CD4-positive, alpha-beta T cell treated with Interleukin-12 subunit alpha and Interleukin-12 subunit beta, for 1 hour (primary cell): Measurements from ENCODE around the gene PRPF6.
A peak's percentile ranks its signal among the peaks of the same experiment; 100 is the strongest.

ENCODE experiments used
- DNase-seq: peaks from one replicate; pipeline ENCODE4 v3.0.0-alpha.2; 2020

PRPF6 gene

DNA sequence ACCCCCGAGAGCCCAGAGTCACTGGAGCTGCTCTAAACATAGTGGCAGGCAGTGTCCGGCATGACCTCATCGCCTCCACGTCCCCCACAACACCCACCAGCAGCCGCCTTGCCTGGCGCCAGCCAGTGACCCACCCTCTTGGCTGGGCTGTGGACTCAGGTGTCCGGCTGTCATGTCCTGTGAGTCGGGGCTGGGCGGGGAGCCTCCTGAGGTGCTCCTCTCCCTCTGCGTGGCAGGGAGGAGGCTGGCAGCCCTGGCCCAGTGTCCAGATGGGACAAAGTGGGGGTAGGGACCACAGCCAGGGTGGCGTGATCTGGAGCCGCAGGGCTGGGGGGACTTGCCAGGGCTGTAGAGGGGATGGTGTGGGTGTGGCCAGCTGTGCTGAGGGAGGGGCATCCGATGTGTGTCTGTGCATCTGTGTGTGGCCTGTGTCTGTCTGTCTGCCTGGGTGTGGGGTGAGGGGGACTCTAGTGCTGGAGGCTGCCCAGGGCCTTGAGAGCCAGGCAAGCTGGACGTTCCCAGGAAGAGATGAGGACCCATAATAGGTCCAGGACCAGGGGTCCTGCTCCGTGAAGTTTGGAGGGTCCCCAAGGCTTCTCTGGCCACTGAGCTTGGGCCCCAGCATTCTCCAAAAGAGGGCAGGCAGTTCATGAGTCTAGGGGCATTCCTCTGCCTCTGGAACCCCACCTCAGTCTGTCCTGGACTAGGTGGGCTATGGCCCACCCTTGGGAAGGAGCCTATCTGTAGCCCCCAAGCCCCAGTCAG lies 70.8 kb downstream of the PRPF6 start:
- DNase-seq = no peak

- DNase-seq = no peak
These were observed 71.4 kb downstream of the PRPF6 start for GRCh38 chr20:64052326-64052722.

- no peak for DNase-seq
These were observed 72.3 kb downstream of the PRPF6 start for GRCh38 chr20:64052987-64053840.

DNA sequence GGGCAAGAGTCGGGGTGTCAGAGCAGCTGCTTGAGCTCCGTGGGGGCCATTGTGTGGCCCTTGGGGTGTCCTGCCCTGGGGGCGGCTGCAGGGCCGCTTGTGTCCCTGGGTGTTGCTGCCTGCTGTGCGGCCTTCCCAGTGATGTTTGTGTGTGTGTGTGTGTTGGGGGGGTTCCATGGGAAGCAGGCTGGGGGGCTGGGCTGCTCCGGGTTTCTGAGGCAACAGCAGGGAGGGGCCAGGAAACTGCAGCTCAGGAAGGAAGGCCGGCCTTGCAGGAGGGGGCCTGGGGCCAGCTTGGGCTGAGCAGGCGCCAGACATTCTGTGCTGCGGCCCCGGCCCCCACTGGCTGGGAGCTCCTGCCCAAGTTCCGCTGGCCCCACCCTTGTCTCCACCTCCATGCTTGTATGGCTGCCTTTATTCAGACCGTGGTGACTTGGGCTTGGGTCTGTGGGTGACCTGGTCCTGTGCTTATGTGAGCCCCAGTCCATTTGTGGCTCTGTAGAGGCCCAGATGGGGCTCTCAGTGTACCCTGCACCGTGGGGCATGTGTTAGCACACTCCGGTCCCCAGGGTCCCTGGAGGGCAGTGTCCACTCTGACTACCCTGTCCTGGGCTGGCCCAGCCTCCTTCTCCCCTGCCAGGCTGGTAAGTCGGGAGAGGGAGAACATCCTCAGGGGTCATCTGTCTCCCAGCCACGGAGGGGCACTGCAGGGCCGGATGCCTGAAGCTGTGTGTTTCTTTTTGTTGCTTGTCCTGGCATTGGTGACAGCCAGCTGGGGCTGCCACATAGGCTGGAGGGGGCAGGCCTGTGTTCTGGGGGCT lies 73.1 kb downstream of the PRPF6 start:
- DNase-seq = no peak

DNA sequence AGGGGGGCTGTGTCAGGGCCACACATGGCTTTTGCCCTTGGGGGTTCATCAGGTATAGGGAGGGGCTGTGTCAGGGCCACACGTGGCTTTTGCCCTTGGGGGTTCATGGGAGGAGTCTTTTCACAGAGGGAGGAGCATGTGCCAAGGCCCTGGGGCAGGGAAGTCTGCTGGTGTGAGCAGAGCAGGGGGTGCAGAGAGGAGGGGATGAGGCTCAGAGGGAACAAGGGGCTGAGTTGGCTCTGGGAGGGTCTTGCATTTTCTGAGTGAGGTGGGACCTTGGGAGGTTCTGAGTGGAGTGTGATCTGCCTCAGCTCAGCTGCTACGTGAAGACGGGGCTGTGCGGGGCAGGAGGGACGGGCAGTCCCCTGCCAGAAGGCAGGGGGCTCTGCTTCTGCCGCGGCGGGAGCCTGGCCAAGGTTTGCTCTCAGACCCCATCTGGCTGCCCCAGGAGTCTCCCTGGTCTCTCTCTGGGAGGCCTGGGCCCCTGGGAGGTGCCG lies 74.5 kb downstream of the PRPF6 start:
- no peak for DNase-seq

- DNase-seq = no peak
These were observed 75.1 kb downstream of the PRPF6 start for GRCh38 chr20:64055893-64056638.

- DNase-seq = no peak
These were observed 75.6 kb downstream of the PRPF6 start for GRCh38 chr20:64056639-64056888.

DNA sequence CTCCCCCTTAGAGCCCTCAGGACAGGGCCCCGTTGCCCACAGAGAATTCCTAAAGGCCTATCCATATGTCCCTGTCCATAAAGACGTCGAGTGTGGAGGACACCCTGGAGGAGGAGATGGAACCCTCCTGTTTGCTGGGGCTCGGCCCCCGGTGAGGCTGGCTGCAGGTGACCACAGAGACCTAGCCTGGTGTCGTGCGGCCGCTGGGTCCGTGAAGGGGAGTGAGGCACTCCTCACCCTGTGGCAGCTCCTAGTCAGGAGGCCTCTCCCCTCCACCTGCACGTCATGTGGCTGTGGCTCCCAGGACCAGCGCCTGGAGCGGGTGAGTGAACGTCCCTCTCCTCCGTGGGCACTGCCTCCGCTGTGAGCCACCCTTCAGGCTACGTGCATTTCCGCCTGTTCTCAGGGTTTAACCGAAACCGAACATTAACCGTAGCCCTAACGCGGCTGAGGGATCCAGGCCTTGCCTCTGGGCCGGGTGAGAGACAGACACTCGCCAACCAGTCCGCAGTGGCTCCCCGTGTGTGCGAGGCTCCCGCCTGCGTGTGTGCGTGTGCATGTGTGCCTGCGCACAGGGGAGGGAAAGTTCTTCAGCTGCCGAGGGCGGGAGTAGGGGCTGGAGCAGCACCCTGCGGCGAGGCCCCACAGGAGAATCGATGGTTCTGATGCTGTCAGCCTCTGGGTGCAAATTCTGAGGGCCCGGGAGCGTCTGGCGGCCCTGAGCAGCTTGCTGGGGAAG lies 76.1 kb downstream of the PRPF6 start:
- DNase-seq = no peak

- peak; percentile 82 for DNase-seq
These were observed 76.9 kb downstream of the PRPF6 start for GRCh38 chr20:64057628-64058498.

DNA sequence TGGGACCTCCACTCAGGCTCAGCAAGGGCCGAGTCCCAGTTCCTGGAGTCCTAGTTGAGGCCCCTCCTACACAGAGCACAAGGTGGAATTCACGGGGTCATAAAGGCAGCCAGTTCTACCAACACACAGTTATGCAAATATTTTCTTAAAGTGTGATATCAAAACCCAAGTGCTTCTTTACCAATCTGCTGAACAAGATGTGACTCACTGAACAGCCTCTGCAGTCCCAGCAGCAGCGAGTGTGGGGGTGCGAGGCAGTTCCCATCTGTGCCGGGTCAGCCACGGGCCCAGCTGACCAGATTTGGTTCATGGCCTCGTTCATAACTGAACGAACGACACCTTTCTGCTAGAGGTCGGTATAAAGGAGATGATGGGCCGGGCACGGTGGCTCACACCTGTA lies 77.6 kb downstream of the PRPF6 start:
- no peak for DNase-seq

DNA sequence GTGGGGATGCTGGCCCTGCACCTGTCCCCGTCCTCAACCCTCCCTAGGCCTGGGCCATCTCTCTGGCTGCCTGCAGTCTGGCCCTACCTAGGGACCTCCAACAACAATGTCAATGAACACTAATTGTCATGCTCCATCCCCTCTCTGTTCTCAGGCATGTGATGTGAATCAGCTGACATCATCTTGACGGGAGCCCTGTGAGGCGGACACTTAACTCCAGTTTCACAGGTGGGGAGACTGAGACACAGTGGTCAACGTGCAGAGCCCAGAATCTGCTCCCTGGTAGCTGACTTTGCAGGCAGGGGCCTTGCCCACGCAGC lies 81.3 kb downstream of the PRPF6 start:
- no peak for DNase-seq

DNA sequence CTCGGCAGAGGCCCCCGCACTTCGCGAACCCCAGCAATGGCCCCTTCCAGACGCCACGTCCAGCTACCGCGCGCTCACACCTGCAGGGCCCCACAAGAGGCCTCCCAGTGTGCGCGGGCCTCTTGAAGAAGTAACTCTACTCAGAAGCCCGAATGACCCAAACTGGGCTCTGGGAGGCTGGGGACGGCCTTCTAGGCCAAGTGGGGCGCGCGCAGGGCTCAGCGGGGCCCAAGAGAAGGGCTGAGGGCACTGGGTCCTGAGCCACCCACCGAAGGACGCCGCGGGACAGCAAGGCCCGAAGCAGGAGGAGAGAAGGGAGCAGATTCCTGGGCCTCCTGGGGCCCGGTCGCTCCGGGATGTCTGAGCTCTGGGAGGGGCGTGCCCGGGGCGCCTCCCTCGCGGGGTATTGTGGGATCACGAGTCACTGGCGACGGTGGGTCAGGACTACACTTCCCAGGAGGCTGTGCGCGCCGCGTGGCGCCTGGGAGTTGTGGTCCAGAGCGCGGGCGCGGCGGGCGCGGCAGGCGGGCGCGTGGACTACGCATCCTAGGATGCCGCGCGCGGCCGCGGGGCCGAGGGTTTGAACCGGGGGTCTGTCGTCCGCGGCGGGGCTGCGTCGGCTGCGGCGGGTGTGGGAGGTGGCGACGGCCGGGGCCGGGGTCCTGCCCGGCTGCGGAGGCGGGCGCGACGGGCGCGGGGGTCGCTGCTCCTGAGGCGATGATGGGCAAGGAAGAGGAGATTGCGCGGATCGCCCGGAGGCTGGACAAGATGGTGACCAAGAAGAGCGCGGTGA lies 81.9 kb downstream of the PRPF6 start, which contains the start of gene TCEA2:
TSS of gene TCEA2 (plus strand) at position 603 of the 793 bp plus-strand sequence. CDS start at position 718, 115 bp downstream.
- DNase-seq = peak; percentile 94

- DNase-seq = no peak
These were observed 82.6 kb downstream of the PRPF6 start for GRCh38 chr20:64063389-64064144.

GRCh38 chr20:64064145-64064698 lies 83.3 kb downstream of the PRPF6 start:
- DNase-seq = no peak

DNA sequence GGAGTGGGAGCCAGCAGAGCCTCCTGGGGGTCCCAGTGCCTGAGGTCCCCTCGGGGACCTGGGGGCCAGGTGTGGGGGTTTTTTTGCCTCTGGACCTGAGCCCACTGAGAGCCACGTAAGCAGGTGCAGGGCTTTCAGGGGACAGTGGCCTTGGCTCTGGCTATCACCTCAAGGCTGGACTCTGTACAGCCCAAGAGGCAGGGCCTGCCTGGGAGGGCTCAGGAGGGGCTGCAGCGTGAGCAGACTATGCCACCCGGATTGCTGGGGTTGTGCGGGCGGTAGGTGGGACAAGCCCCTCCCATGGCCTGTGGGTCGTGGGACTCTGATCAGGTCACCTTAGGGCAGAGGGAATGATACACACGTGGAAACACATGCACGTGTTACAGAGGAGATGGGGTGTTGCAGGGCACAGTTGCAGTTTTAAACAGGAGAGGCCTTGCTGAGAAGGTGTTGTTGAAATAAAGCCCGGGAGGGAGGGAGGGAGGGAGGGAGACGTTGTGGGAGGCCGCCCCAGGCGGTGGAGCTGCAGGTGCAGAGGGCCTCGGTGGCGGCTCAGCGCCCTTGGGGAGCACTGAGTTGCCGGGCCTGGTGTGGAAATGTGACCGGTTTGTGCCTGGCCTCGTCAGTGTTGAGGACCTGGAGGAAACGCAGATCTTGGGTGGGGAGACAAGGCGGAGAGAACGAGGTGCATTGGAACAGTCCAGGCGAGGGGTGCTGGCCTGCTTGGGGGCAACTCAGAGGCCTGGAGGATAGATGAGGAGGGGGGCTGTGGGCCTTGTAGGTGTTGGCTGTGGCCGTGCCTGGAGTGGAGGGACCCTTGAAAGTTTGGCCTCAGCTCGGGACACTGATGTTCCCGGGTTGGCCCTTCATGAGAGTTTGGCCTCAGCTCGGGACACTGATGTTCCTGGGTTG lies 84.4 kb downstream of the PRPF6 start:
- DNase-seq = no peak

GRCh38 chr20:64065974-64066343 lies 85.0 kb downstream of the PRPF6 start:
- DNase-seq = peak; percentile 72

DNA sequence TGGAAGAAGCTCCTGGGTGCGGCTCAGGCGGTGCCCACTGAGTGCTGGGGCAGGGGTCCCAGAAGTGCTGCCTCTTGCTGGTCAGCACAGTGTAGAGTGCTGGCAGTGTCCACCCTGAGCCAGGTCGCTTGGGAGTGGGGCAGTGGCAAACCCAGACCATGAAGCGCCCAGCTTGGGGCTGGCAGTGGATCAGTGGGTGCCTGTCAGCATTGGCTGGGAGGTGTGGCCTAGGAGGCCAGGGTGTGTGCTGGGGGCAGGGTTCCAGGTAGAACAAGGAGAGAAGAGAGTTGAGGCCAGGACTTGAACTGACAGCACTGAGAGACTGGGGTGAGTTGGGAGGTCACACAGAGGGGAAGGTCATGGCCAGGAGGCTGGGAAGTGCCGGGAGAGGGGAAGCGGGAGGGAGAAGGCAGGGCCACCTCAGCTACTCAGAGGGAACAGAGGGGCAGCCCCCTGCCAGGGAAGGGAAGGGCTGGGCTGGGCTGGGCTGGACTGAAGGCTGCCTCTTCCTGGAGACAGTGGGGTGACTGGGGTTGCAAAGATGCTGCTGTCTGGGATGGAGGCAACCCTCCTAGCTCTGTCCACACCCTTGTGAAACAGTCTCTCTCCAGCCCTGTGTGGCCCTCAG lies 86.2 kb downstream of the PRPF6 start:
- DNase-seq = no peak
